ENCODE data around the gene STK11. TPM values are rescaled to one million over a fixed set of nuclear protein-coding genes. Genes with fewer than 3 reads are reported as not detected.

STK11 gene
- total RNA-seq, 1 donor from 2014 or later, result 64.8 TPM

- peak overlapping the region; percentile 74 for H3K4me3 Mint-ChIP-seq
- no peak for TF ChIP-seq CTCF (conservative IDR thresholded peaks at IDR 0.05)
- peaks cover 36% of the 10 kb centered on the region for H3K4me1 Mint-ChIP-seq (ENCODE audit: unreplicated experiment)
- no peak for DNase-seq (ENCODE audit: extremely low spot score, unreplicated experiment)
- peak overlapping the region; percentile 96 for H3K27ac Mint-ChIP-seq
- peaks cover 10% of the 10 kb centered on the region for H3K36me3 Mint-ChIP-seq
- no peaks in the 10 kb centered on the region for H3K27me3 Mint-ChIP-seq
- no peaks in the 10 kb centered on the region for H3K9me3 Mint-ChIP-seq
These were observed 53.8 kb downstream of the STK11 start for GRCh38 chr19:1259206-1259875.

- H3K36me3 Mint-ChIP-seq, result peaks cover 5% of the 10 kb centered on the region
- TF ChIP-seq CTCF (conservative IDR thresholded peaks at IDR 0.05), result no peak
- H3K4me1 Mint-ChIP-seq (ENCODE audit: unreplicated experiment), result peaks cover 37% of the 10 kb centered on the region
- no peak for DNase-seq (ENCODE audit: extremely low spot score, unreplicated experiment)
- H3K9me3 Mint-ChIP-seq, result no peaks in the 10 kb centered on the region
- peak overlapping the region; percentile 96 for H3K27ac Mint-ChIP-seq
- H3K4me3 Mint-ChIP-seq, result peak overlapping the region; percentile 74
- H3K27me3 Mint-ChIP-seq, result no peaks in the 10 kb centered on the region
These were observed 54.5 kb downstream of the STK11 start for GRCh38 chr19:1259876-1260748.

GRCh38 chr19:1260749-1261537 is 55.4 kb downstream of the STK11 start:
- Mint-ChIP-seq H3K4me1 (ENCODE audit: unreplicated experiment) (peaks cover 41% of the 10 kb centered on the region), H3K27ac (peak overlapping the region; percentile 97), H3K4me3 (peak overlapping the region; percentile 88), H3K36me3 (peaks cover 5% of the 10 kb centered on the region), H3K27me3 (no peaks in the 10 kb centered on the region), H3K9me3 (no peaks in the 10 kb centered on the region)
- no peak for TF ChIP-seq CTCF (conservative IDR thresholded peaks at IDR 0.05)
- DNase-seq (ENCODE audit: extremely low spot score, unreplicated experiment), result peak; percentile 98

- peaks cover 5% of the 10 kb centered on the region for H3K36me3 Mint-ChIP-seq
- no peaks in the 10 kb centered on the region for H3K27me3 Mint-ChIP-seq
- H3K4me3 Mint-ChIP-seq, result peak overlapping the region; percentile 88
- peak; percentile 60 for TF ChIP-seq CTCF (conservative IDR thresholded peaks at IDR 0.05)
- H3K27ac Mint-ChIP-seq, result peak overlapping the region; percentile 97
- H3K4me1 Mint-ChIP-seq (ENCODE audit: unreplicated experiment), result peaks cover 41% of the 10 kb centered on the region
- H3K9me3 Mint-ChIP-seq, result no peaks in the 10 kb centered on the region
- DNase-seq (ENCODE audit: extremely low spot score, unreplicated experiment), result no peak
These were observed 55.9 kb downstream of the STK11 start for GRCh38 chr19:1261538-1261797.

GRCh38 chr19:1261798-1262622 is 56.4 kb downstream of the STK11 start:
- no peaks in the 10 kb centered on the region for H3K27me3 Mint-ChIP-seq

More at GRCh38 chr19:1261798-1262622, 56.4 kb downstream of the STK11 start:
- no peaks in the 10 kb centered on the region for H3K9me3 Mint-ChIP-seq
- H3K36me3 Mint-ChIP-seq, result peaks cover 5% of the 10 kb centered on the region
- peak overlapping the region; percentile 97 for H3K27ac Mint-ChIP-seq
- no peak for DNase-seq (ENCODE audit: extremely low spot score, unreplicated experiment)
- peaks cover 41% of the 10 kb centered on the region for H3K4me1 Mint-ChIP-seq (ENCODE audit: unreplicated experiment)
- TF ChIP-seq CTCF (conservative IDR thresholded peaks at IDR 0.05), result no peak
- H3K4me3 Mint-ChIP-seq, result peak overlapping the region; percentile 88

Data from type B pancreatic cell (in vitro differentiated cells).